ENCODE data around the gene UBE3C.

UBE3C gene

DNA sequence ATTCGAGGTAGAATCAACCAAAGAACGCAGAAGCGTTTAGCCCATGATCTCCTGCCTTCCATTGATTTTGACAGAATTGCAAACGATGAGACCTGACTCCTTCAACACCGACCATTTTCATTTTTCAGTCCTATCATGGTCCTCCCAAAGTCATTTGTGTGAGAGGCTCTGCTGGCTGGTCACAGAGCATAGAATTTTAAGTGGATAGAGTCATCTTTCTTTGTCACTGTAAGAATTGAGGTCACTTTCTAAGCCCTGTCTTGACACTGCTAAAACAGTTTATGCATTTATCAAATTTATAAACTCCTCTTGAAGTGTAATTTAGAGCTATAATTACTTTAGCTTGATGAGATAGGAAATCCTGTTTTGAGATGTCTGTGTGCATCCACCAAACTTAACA is 72.0 kb downstream of the UBE3C start:
- peaks cover 1% of the 10 kb centered on the region for H3K4me1 ChIP-seq (ENCODE audit: control insufficient read depth, insufficient read depth, low read depth, low read length)
- peaks cover 19% of the 10 kb centered on the region for H3K79me1 ChIP-seq (replicated peaks; ENCODE audit: low read length, poor library complexity, severe bottlenecking)
- H3K36me3 ChIP-seq (ENCODE audit: control insufficient read depth in 1 of 2, insufficient read depth in 2 of 2, low read depth in 1 of 2, low read length in 2 of 2), result peaks cover 5 to 78% of the 10 kb centered on the region in 2 experiments
- no peak overlapping the region for H4K91ac ChIP-seq (ENCODE audit: low read length)
- H3K9me3 ChIP-seq (ENCODE audit: control insufficient read depth, low read length), result no peaks in the 10 kb centered on the region
- H2BK120ac ChIP-seq (ENCODE audit: low read depth, low read length), result no peak overlapping the region
- H3K4me3 ChIP-seq (ENCODE audit: insufficient read depth in 1 of 2, low read depth in 1 of 2, low read length in 2 of 2), result no peak overlapping the region
- H3K14ac ChIP-seq (ENCODE audit: low read length in 2 of 2), result no peak overlapping the region
- no peak overlapping the region for H3K27ac ChIP-seq (ENCODE audit: low read length, poor library complexity, severe bottlenecking)
- H2BK5ac ChIP-seq (ENCODE audit: low read depth, low read length, poor library complexity, severe bottlenecking), result no peak overlapping the region
- H3K4ac ChIP-seq (ENCODE audit: low read depth in 1 of 2, low read length in 2 of 2), result no peak overlapping the region
- H2AK5ac ChIP-seq (ENCODE audit: low read length, severe bottlenecking), result no peak overlapping the region
- no peak overlapping the region for H3K4me2 ChIP-seq (ENCODE audit: low read length, poor library complexity, severe bottlenecking)
- no peak for DNase-seq
- no peak overlapping the region for H2AFZ ChIP-seq (ENCODE audit: low read depth, low read length)
- no peak overlapping the region for H2BK15ac ChIP-seq (ENCODE audit: low read depth, poor library complexity, severe bottlenecking)
- H3K9ac ChIP-seq (ENCODE audit: low read length), result no peak overlapping the region
- WGBS, result 96% methylated on average over 4 of the region's 5 CpGs
- no peaks in the 10 kb centered on the region for H3K27me3 ChIP-seq (ENCODE audit: control insufficient read depth in 1 of 2, insufficient read depth in 1 of 2, low read length in 2 of 2)
- no peak overlapping the region for H2BK12ac ChIP-seq (ENCODE audit: low read length in 2 of 2)
- H3K23ac ChIP-seq (ENCODE audit: low read length in 2 of 2), result no peak overlapping the region
- no peak overlapping the region for H4K8ac ChIP-seq (ENCODE audit: low read length)
- no peak overlapping the region for H3K18ac ChIP-seq (ENCODE audit: low read depth in 1 of 2, low read length in 2 of 2)

GRCh38 chr7:157211690-157212089 is 73.0 kb downstream of the UBE3C start:
- Histone ChIP-seq H3K27ac (ENCODE audit: low read length, poor library complexity, severe bottlenecking) (peak overlapping the region; percentile 32), H2BK5ac (ENCODE audit: low read depth, low read length, poor library complexity, severe bottlenecking) (no peak overlapping the region)
- WGBS, result 2% methylated on average over 2 of the region's 5 CpGs

DNA sequence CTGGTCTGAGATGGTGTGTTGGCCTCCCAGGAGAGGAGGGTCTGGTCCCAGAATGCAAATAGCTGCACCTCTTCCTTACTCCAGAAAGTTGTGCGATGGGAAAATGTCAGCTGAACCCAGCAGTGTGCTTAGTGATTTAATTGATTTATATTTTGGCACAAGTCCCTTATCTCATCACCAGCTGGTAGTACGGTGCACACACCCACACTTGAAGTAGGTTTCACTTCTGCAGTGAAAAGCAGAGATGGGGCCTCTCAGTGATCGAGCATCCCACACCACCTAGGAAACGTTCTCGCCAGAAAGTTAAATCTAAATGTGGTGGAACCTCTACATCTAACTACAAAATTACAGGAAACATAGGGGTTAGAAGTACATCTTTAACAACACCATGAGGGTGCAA is 80.4 kb downstream of the UBE3C start:
- no peak overlapping the region for H3K14ac ChIP-seq (ENCODE audit: low read length in 2 of 2)
- WGBS, result 100% methylated on average over 2 of the region's 5 CpGs
- H3K36me3 ChIP-seq (ENCODE audit: control insufficient read depth in 1 of 2, insufficient read depth in 2 of 2, low read depth in 1 of 2, low read length in 2 of 2), result peaks cover 50 to 86% of the 10 kb centered on the region in 2 experiments
- H3K4me2 ChIP-seq (ENCODE audit: low read length, poor library complexity, severe bottlenecking), result no peak overlapping the region
- no peak overlapping the region for H4K8ac ChIP-seq (ENCODE audit: low read length)
- H3K4ac ChIP-seq (ENCODE audit: low read depth in 1 of 2, low read length in 2 of 2), result no peak overlapping the region
- no peak overlapping the region for H2BK12ac ChIP-seq (ENCODE audit: low read length in 2 of 2)
- no peak overlapping the region for H2BK15ac ChIP-seq (ENCODE audit: low read depth, poor library complexity, severe bottlenecking)
- no peak overlapping the region for H3K18ac ChIP-seq (ENCODE audit: low read depth in 1 of 2, low read length in 2 of 2)
- no peaks in the 10 kb centered on the region for H3K27me3 ChIP-seq (ENCODE audit: control insufficient read depth in 1 of 2, insufficient read depth in 1 of 2, low read length in 2 of 2)
- no peak overlapping the region for H2BK5ac ChIP-seq (ENCODE audit: low read depth, low read length, poor library complexity, severe bottlenecking)
- H3K27ac ChIP-seq (ENCODE audit: low read length, poor library complexity, severe bottlenecking), result no peak overlapping the region
- H3K79me1 ChIP-seq (replicated peaks; ENCODE audit: low read length, poor library complexity, severe bottlenecking), result peaks cover 37% of the 10 kb centered on the region
- no peak overlapping the region for H2AFZ ChIP-seq (ENCODE audit: low read depth, low read length)
- peaks cover 4% of the 10 kb centered on the region for H3K4me1 ChIP-seq (ENCODE audit: control insufficient read depth, insufficient read depth, low read depth, low read length)
- H2BK120ac ChIP-seq (ENCODE audit: low read depth, low read length), result no peak overlapping the region
- no peak for DNase-seq
- no peak overlapping the region for H3K9ac ChIP-seq (ENCODE audit: low read length)
- H3K23ac ChIP-seq (ENCODE audit: low read length in 2 of 2), result no peak overlapping the region
- H4K91ac ChIP-seq (ENCODE audit: low read length), result no peak overlapping the region
- H3K9me3 ChIP-seq (ENCODE audit: control insufficient read depth, low read length), result no peaks in the 10 kb centered on the region
- H2AK5ac ChIP-seq (ENCODE audit: low read length, severe bottlenecking), result no peak overlapping the region
- H3K4me3 ChIP-seq (ENCODE audit: insufficient read depth in 1 of 2, low read depth in 1 of 2, low read length in 2 of 2), result no peak overlapping the region

More at GRCh38 chr7:157211690-157212089, 73.0 kb downstream of the UBE3C start:
- H3K4ac ChIP-seq (ENCODE audit: low read depth in 1 of 2, low read length in 2 of 2), result no peak overlapping the region
- DNase-seq, result peak; percentile 95
- no peak overlapping the region for H3K4me3 ChIP-seq (ENCODE audit: insufficient read depth in 1 of 2, low read depth in 1 of 2, low read length in 2 of 2)
- no peak overlapping the region for H2BK15ac ChIP-seq (ENCODE audit: low read depth, poor library complexity, severe bottlenecking)
- H4K8ac ChIP-seq (ENCODE audit: low read length), result no peak overlapping the region
- H3K4me1 ChIP-seq (ENCODE audit: control insufficient read depth, insufficient read depth, low read depth, low read length), result peaks cover 1% of the 10 kb centered on the region
- H2AK5ac ChIP-seq (ENCODE audit: low read length, severe bottlenecking), result no peak overlapping the region
- H3K27me3 ChIP-seq (ENCODE audit: control insufficient read depth in 1 of 2, insufficient read depth in 1 of 2, low read length in 2 of 2), result no peaks in the 10 kb centered on the region
- H2BK120ac ChIP-seq (ENCODE audit: low read depth, low read length), result no peak overlapping the region
- H3K9me3 ChIP-seq (ENCODE audit: control insufficient read depth, low read length), result no peaks in the 10 kb centered on the region
- H2AFZ ChIP-seq (ENCODE audit: low read depth, low read length), result no peak overlapping the region
- no peak overlapping the region for H3K18ac ChIP-seq (ENCODE audit: low read depth in 1 of 2, low read length in 2 of 2)
- no peak overlapping the region for H3K23ac ChIP-seq (ENCODE audit: low read length in 2 of 2)
- H4K91ac ChIP-seq (ENCODE audit: low read length), result no peak overlapping the region
- no peak overlapping the region for H3K9ac ChIP-seq (ENCODE audit: low read length)
- no peak overlapping the region for H3K14ac ChIP-seq (ENCODE audit: low read length in 2 of 2)
- H3K79me1 ChIP-seq (replicated peaks; ENCODE audit: low read length, poor library complexity, severe bottlenecking), result peaks cover 25% of the 10 kb centered on the region
- H3K36me3 ChIP-seq (ENCODE audit: control insufficient read depth in 1 of 2, insufficient read depth in 2 of 2, low read depth in 1 of 2, low read length in 2 of 2), result peaks cover 8 to 82% of the 10 kb centered on the region in 2 experiments
- no peak overlapping the region for H3K4me2 ChIP-seq (ENCODE audit: low read length, poor library complexity, severe bottlenecking)
- H2BK12ac ChIP-seq (ENCODE audit: low read length in 2 of 2), result no peak overlapping the region

GRCh38 chr7:157220916-157221569 is 82.3 kb downstream of the UBE3C start:
- 97% methylated on average over 8 of the region's 8 CpGs for WGBS
- no peak overlapping the region for H3K4ac ChIP-seq (ENCODE audit: low read depth in 1 of 2, low read length in 2 of 2)
- DNase-seq, result no peak

More at GRCh38 chr7:157220916-157221569, 82.3 kb downstream of the UBE3C start:
- H3K4me2 ChIP-seq (ENCODE audit: low read length, poor library complexity, severe bottlenecking), result no peak overlapping the region
- H3K27ac ChIP-seq (ENCODE audit: low read length, poor library complexity, severe bottlenecking), result peak overlapping the region; percentile 4
- no peaks in the 10 kb centered on the region for H3K9me3 ChIP-seq (ENCODE audit: control insufficient read depth, low read length)
- no peak overlapping the region for H3K14ac ChIP-seq (ENCODE audit: low read length in 2 of 2)
- H3K79me1 ChIP-seq (replicated peaks; ENCODE audit: low read length, poor library complexity, severe bottlenecking), result peaks cover 33% of the 10 kb centered on the region
- no peak overlapping the region for H3K18ac ChIP-seq (ENCODE audit: low read depth in 1 of 2, low read length in 2 of 2)
- no peak overlapping the region for H4K8ac ChIP-seq (ENCODE audit: low read length)
- no peak overlapping the region for H2AK5ac ChIP-seq (ENCODE audit: low read length, severe bottlenecking)
- no peak overlapping the region for H4K91ac ChIP-seq (ENCODE audit: low read length)
- no peaks in the 10 kb centered on the region for H3K27me3 ChIP-seq (ENCODE audit: control insufficient read depth in 1 of 2, insufficient read depth in 1 of 2, low read length in 2 of 2)
- no peak overlapping the region for H3K4me3 ChIP-seq (ENCODE audit: insufficient read depth in 1 of 2, low read depth in 1 of 2, low read length in 2 of 2)
- no peak overlapping the region for H2BK15ac ChIP-seq (ENCODE audit: low read depth, poor library complexity, severe bottlenecking)
- no peak overlapping the region for H3K9ac ChIP-seq (ENCODE audit: low read length)
- peaks cover 54 to 82% of the 10 kb centered on the region in 2 experiments for H3K36me3 ChIP-seq (ENCODE audit: control insufficient read depth in 1 of 2, insufficient read depth in 2 of 2, low read depth in 1 of 2, low read length in 2 of 2)
- peaks cover 4% of the 10 kb centered on the region for H3K4me1 ChIP-seq (ENCODE audit: control insufficient read depth, insufficient read depth, low read depth, low read length)
- no peak overlapping the region for H2AFZ ChIP-seq (ENCODE audit: low read depth, low read length)
- H3K23ac ChIP-seq (ENCODE audit: low read length in 2 of 2), result peak overlapping the region in 1 of 2 experiments; percentile 41
- no peak overlapping the region for H2BK5ac ChIP-seq (ENCODE audit: low read depth, low read length, poor library complexity, severe bottlenecking)
- H2BK12ac ChIP-seq (ENCODE audit: low read length in 2 of 2), result no peak overlapping the region
- H2BK120ac ChIP-seq (ENCODE audit: low read depth, low read length), result no peak overlapping the region

All from mesenchymal stem cell (in vitro differentiated cells and primary cell).